Activated CD8-positive, alpha-beta T cell treated with anti-CD3 and anti-CD28 coated beads for 36 hours (primary cell): Measurements from ENCODE around the gene ACTL7B. TPM values are rescaled to one million over a fixed set of nuclear protein-coding genes. Genes with fewer than 3 reads are reported as not detected.
"Not testable (repeated sequence)": the region's sequence is repeated elsewhere in the genome, so short reads cannot be mapped to it uniquely, and the experiment has no call there.

Source experiments
- ATAC-seq: fragments of 200-7000 bp; cut with Tn5 transposase; one replicate; pipeline ENCODE4 v1.10.0; 2021; ENCODE audit warnings: mild to moderate bottlenecking, moderate library complexity
- CTCF ChIA-PET: fragments of 350-600 bp; sonication (Branson Sonifier 250); formaldehyde crosslinking; loops from one replicate; lab custom pipeline; 2021; ENCODE audit warnings: antibody characterized with exemption; lab: Charles Lee
- POLR2A ChIA-PET: fragments of 350-600 bp; sonication (Branson Sonifier 250); formaldehyde crosslinking; loops from one replicate; lab custom pipeline; 2021; ENCODE audit warnings: antibody characterized with exemption; lab: Charles Lee
- DNase-seq: peaks from one replicate; pipeline ENCODE4 v3.0.0-alpha.2; 2020
- H3K27ac Mint-ChIP-seq: one replicate; pipeline ENCODE4 v1.8.0; 2021; ENCODE audit warnings: mild to moderate bottlenecking, mixed read lengths
- H3K27me3 Mint-ChIP-seq: one replicate; pipeline ENCODE4 v1.8.0; 2021; ENCODE audit warnings: mixed read lengths
- H3K36me3 Mint-ChIP-seq: one replicate; pipeline ENCODE4 v1.8.0; 2021; ENCODE audit warnings: low read depth, mixed read lengths
- H3K4me1 Mint-ChIP-seq: one replicate; pipeline ENCODE4 v1.8.0; 2021; ENCODE audit warnings: low read depth, mixed read lengths
- H3K4me3 Mint-ChIP-seq: one replicate; pipeline ENCODE4 v1.8.0; 2021; ENCODE audit warnings: mild to moderate bottlenecking, moderate library complexity, mixed read lengths
- H3K9me3 Mint-ChIP-seq: one replicate; pipeline ENCODE4 v1.8.0; 2021; ENCODE audit warnings: mixed read lengths
- intact Hi-C: fragments of 100-400 bp; cut with micrococcal nuclease; formaldehyde crosslinking; loops from one replicate; pipeline ENCODE4 v1.10.0; 2022
- total RNA-seq, 2 experiments: library from RNA; stranded (reverse); gene quantifications; one replicate each; pipeline ENCODE4 v1.2.3, GENCODE V29; 2021
- TF ChIP-seq, protein P1 (sequence below): fragments of 200-600 bp; IDR thresholded peaks from one replicate; pipeline ENCODE4 v1.8.0; 2022; ENCODE audit warnings: antibody characterized with exemption, mild to moderate bottlenecking

Gene ACTL7B, protein sequence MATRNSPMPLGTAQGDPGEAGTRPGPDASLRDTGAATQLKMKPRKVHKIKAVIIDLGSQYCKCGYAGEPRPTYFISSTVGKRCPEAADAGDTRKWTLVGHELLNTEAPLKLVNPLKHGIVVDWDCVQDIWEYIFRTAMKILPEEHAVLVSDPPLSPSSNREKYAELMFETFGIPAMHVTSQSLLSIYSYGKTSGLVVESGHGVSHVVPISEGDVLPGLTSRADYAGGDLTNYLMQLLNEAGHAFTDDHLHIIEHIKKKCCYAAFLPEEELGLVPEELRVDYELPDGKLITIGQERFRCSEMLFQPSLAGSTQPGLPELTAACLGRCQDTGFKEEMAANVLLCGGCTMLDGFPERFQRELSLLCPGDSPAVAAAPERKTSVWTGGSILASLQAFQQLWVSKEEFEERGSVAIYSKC
- not detected for total RNA-seq

DNA sequence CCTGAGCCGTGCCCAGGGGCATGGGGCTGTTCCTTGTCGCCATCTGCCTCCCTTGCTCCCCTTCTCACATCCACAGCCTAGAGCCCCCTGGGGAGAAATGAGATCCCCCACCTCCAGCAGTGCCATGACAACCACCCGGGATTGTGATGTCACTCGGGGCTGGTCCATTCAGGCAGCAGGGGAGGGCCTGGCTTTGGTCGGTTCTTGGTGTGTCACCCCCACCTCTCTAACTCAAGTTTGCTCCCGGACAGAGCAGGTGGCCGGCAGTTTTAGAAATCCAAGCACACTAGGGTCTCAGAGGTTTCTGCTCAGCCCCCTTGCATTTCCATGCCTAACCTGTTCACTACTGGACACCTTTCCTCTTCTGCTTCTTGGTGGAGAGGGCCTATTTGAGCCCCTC, at the start of gene ACTL7B:
TSS of gene ACTL7B (minus strand) at position 99 of the 400 bp plus-strand sequence. CDS start at position 43, 56 bp downstream.
- ChIA-PET CTCF (no interaction called here), POLR2A (no interaction called here)
- H3K9me3 Mint-ChIP-seq = no peaks in the 10 kb centered on the region
- ATAC-seq (no peak), DNase-seq (no peak)
- intact Hi-C loops = no loop called here
- no peak within 1 kb of the TSS for H3K27ac Mint-ChIP-seq
- TF ChIP-seq, protein P1, sequence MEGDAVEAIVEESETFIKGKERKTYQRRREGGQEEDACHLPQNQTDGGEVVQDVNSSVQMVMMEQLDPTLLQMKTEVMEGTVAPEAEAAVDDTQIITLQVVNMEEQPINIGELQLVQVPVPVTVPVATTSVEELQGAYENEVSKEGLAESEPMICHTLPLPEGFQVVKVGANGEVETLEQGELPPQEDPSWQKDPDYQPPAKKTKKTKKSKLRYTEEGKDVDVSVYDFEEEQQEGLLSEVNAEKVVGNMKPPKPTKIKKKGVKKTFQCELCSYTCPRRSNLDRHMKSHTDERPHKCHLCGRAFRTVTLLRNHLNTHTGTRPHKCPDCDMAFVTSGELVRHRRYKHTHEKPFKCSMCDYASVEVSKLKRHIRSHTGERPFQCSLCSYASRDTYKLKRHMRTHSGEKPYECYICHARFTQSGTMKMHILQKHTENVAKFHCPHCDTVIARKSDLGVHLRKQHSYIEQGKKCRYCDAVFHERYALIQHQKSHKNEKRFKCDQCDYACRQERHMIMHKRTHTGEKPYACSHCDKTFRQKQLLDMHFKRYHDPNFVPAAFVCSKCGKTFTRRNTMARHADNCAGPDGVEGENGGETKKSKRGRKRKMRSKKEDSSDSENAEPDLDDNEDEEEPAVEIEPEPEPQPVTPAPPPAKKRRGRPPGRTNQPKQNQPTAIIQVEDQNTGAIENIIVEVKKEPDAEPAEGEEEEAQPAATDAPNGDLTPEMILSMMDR = no peak
- H3K4me3 Mint-ChIP-seq = no peak within 1 kb of the TSS
- no peaks in the 10 kb centered on the region for H3K4me1 Mint-ChIP-seq
- H3K36me3 Mint-ChIP-seq = no peaks in the 10 kb centered on the region
- H3K27me3 Mint-ChIP-seq = peaks cover 1% of the 10 kb centered on the region

DNA sequence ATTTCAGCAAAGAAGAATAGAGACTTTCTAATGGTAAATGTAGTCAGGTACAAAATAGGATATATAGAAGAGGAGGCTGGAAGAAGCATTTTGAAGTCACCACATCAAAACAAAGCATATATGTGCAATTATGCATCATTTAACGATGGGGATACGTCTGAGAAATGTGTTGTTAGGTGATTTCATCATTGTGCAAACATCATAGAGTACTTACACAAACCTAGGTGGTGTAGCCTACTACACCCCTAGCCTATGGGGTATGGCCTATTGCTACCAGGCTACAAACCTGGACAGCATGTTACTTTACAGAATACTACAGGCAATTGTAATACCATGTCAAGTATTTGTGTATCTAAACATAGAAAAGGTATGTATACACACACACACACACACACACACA, 49.7 kb upstream of the ACTL7B start:
- no peaks in the 10 kb centered on the region for H3K27me3 Mint-ChIP-seq
- ATAC-seq (no peak), DNase-seq (no peak)
- TF ChIP-seq, protein P1 = no peak
- H3K4me1 Mint-ChIP-seq = no peaks in the 10 kb centered on the region
- ChIA-PET CTCF (no interaction called here), POLR2A (no interaction called here)
- peaks cover 46% of the 10 kb centered on the region for H3K36me3 Mint-ChIP-seq
- H3K9me3 Mint-ChIP-seq = no peaks in the 10 kb centered on the region
- intact Hi-C loops = no loop called here
- no peak overlapping the region for H3K4me3 Mint-ChIP-seq
- H3K27ac Mint-ChIP-seq = no peak overlapping the region

DNA sequence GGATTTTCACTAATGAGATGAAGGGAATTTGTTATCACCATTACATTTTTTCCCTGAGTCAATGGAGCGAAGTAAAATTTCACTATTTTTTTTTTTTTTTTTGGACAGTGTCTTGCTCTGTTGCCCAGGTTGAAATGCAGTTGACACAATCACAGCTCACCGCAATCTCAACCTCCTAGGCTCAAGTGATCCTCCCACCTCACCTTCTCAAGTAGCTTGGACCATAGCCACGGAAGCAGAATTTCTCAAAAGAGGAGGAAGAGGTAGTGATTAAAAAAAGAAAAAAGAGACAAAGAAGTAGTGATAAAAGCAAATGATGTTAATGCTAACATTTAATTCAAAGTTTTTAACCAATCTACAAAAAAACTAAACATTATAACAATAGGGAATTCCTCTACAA, 48.4 kb upstream of the ACTL7B start:
- TF ChIP-seq, protein P1 = no peak
- ChIA-PET CTCF (no interaction called here), POLR2A (no interaction called here)
- peaks cover 39% of the 10 kb centered on the region for H3K36me3 Mint-ChIP-seq
- intact Hi-C loops = no loop called here
- H3K27ac Mint-ChIP-seq = no peak overlapping the region
- H3K4me3 Mint-ChIP-seq = no peak overlapping the region
- H3K9me3 Mint-ChIP-seq = no peaks in the 10 kb centered on the region
- H3K4me1 Mint-ChIP-seq = no peaks in the 10 kb centered on the region
- no peak for DNase-seq
- no peak for ATAC-seq
- H3K27me3 Mint-ChIP-seq = no peaks in the 10 kb centered on the region

DNA sequence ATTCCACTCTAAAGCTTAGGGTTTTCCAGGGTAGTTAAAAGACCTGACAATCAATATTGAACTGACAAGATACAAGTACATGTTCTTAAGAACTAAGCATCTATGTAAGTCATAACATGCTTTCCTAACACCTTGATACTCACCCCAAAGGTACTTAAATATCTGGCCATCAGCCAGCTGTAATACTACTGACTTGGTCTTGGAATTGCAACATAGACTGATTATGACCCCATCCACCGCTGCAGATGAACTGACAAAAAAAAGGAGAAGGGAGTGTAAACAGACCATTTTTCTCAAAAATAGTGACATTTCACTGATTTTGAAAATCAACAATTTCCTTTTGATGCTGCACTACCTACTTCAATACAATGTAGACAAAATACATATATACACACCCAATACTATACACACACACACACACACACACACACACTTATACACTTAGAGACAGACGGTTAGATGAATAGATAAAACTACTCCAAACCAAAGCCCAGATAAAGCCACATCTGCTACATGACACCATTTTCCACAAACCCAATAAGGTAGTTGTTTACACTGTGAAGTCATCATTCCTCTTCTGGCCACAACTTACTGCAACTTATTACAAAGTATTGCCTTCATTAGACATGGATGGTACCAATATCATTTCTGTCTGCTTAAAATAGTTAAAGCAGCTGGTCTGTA, 47.8 kb upstream of the ACTL7B start:
- Mint-ChIP-seq H3K4me1 (no peaks in the 10 kb centered on the region), H3K36me3 (peaks cover 39% of the 10 kb centered on the region), H3K4me3 (no peak overlapping the region), H3K27ac (no peak overlapping the region), H3K9me3 (no peaks in the 10 kb centered on the region), H3K27me3 (no peaks in the 10 kb centered on the region)
- no peak for ATAC-seq
- ChIA-PET CTCF (no interaction called here), POLR2A (no interaction called here)
- DNase-seq = no peak
- TF ChIP-seq, protein P1 = no peak
- intact Hi-C loops = no loop called here

DNA sequence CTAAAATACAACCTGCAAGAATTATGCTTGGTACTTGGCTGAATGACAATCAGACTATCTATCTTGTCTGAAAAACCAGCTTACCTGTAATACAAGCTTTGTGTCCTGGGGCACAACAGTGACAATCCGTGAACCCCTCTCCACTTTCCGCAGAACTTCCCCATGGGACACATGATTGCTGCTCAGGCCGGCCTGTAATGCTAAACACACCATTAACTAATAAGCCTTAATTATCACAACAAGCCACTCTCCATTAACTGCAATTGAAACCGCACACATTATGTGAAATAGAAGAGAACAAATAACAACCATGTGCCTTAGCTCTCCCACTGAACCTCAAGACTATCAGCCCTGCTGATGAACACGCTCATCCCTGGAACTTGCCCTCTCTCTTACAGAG, 44.4 kb upstream of the ACTL7B start:
- Mint-ChIP-seq H3K36me3 (peaks cover 50% of the 10 kb centered on the region), H3K27ac (no peak overlapping the region), H3K4me3 (no peak overlapping the region), H3K27me3 (no peaks in the 10 kb centered on the region), H3K4me1 (no peaks in the 10 kb centered on the region), H3K9me3 (no peaks in the 10 kb centered on the region)
- TF ChIP-seq, protein P1 = no peak
- DNase-seq = no peak
- intact Hi-C loops = no loop called here
- POLR2A ChIA-PET = no interaction called here
- ATAC-seq = no peak
- CTCF ChIA-PET = interaction anchor here (1.2 to 1.8 kb wide), 2 partner anchors 10 to 14 kb away, joined by 4 to 5 read pairs; no protein-coding TSS in a partner anchor

DNA sequence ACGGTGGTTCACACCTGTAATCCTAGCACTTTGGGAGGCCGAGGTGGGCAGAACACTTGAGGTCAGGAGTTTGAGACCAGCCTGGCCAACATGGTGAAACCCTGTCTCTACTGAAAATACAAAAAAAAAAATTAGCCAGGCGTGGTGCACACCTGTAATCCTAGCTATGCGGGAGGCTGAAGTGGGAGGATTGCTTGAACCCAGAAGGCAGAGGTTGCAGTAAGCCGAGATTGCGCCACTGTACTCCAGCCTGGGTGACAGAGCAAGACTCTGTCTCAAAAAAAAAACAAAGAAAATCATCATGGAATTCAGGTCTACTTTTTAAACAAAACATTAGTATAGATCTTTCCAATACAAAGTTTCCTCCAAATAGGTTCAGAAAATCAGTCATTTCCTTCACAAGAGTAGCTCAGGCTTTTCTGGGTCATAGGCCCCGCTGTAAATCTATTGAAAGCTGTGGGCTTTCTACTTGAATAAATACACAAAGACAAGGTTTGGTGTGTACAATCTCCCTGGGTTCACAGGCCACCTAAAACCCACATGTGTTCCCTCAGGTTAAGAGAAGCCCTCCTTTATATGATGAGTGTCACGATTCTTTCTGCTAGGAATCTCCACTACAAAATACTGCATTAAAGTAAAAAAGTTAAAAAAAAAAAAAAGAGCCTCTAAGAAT, 43.4 kb upstream of the ACTL7B start:
- H3K4me3 Mint-ChIP-seq, ATAC-seq, intact Hi-C loops, H3K4me1 Mint-ChIP-seq, H3K9me3 Mint-ChIP-seq, DNase-seq, H3K27me3 Mint-ChIP-seq, H3K27ac Mint-ChIP-seq: not testable (repeated sequence)
- ChIA-PET POLR2A (interaction anchor here (0.6 kb wide), 1 partner anchor 80 kb away, joined by 3 read pairs; no protein-coding TSS in a partner anchor), CTCF (interaction anchor here (1.1 to 1.8 kb wide), 3 partner anchors 9 to 13 kb away, joined by 4 to 5 read pairs (median 4); no protein-coding TSS in a partner anchor)
- H3K36me3 Mint-ChIP-seq = peaks cover 56% of the 10 kb centered on the region
